ENCODE measurements around the gene SLC41A3. TPM values are rescaled to one million over a fixed set of nuclear protein-coding genes. Genes with fewer than 3 reads are reported as not detected.

The SLC41A3 gene
- total RNA-seq, 1 experiment from 2014 or later: 67.5 TPM

DNA sequence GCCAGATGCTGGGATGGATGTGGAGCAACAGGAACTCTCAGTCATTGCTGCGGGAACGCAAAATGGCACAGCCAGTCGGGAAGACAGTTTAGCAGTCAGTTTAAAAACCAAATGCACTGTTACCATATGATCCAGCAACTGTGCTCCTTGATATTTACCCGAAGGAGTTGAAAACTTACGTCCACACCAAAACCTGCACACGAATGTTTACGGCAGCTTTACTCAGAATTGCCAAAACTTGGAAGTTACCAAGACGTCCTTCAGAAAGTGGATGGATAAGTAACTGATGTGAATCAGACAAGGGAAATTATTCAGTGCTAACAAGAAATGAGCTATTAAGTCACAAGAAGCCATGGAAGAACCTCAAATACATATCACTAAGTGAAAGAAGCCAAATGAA is 36.1 kb upstream of the SLC41A3 start:
- DNase-seq (ENCODE audit: low read depth): no peak

- no peak for DNase-seq (ENCODE audit: low read depth)
These were observed 35.2 kb upstream of the SLC41A3 start for GRCh38 chr3:126119008-126119675.

DNA sequence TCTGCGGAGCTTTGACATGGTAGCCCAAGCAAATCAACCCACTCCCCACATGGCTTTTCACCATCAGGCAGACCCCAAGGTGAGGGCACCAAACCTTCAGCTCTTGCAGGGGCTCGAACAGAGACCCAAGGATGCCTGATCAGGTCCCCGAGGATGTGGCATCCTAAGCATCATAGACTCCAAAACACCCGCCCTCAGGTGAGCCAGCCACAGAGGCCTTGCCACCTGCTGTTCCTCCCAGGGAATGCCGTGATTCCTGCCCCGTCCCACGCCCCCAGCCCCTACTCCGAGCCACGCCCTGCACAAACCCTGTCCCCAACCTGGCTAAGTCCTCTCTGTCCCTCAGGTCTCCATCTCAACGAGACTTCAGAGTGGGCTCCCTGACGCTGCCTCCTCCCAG is 34.7 kb upstream of the SLC41A3 start:
- no peak for DNase-seq (ENCODE audit: low read depth)

DNA sequence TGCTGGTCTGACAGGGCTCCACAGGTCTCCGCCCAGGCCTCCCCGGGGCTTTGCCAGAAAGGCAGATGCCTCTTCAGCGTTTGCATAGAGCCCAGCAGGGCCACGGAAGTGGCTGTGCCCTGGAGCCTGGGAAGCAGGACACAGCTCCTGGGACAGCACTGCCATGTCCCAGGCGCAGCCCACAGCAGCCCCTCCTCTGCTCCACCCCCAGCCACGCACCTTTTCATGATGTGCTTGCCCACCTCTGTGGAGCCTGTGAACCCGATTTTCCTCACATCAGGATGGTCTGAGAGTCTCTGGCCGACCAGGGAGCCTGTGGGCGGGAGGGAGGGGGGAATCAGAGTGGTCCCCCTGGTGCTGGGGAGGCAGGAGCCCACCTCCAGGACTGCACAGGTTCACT is 33.9 kb upstream of the SLC41A3 start:
- DNase-seq (ENCODE audit: low read depth): no peak

DNA sequence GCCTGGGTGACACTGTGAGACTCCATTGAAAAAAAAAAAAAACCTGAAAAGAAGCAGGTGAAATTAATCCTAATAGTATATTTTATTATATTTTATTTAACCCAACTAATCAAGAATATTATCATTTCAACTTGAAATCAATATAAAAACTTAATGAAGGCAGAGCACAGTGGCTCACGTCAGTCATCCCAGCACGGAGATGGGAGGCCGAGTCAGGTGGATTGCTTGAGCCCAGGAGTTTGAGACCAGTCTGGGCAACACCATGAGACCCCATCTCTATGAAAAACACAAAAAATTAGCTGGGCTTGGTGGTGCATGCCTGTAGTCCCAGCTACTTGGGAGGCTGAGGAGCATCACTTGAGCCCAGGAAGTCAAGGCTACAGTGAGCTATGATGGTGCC is 33.3 kb upstream of the SLC41A3 start:
- no peak for DNase-seq (ENCODE audit: low read depth)

DNA sequence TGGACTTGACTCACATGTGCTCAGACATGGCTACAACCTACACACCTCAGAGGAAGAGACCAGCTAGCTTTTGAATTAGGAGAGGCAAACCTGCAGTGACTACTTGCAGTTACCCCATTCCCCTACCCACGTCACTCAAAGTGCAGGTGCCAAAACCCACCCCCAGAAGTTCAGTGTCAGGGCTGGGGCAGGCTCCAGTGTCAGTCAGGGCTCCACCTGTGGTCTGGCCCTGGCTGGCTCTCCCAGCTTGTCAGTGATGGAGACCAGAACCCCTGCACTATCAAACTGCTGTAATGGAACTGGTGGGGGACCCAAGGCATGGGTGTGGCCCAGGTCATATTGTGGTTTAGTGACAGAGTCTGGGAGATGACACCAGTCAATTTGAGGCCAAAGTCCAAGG is 32.6 kb upstream of the SLC41A3 start:
- no peak for DNase-seq (ENCODE audit: low read depth)

- no peak for DNase-seq (ENCODE audit: low read depth)
These were observed 30.8 kb upstream of the SLC41A3 start for GRCh38 chr3:126114443-126115386.

GRCh38 chr3:126113733-126114442 is 30.0 kb upstream of the SLC41A3 start:
- DNase-seq (ENCODE audit: low read depth): no peak

GRCh38 chr3:126113238-126113555 is 29.3 kb upstream of the SLC41A3 start:
- DNase-seq (ENCODE audit: low read depth): no peak

GRCh38 chr3:126112531-126113237 is 28.8 kb upstream of the SLC41A3 start:
- no peak for DNase-seq (ENCODE audit: low read depth)

DNA sequence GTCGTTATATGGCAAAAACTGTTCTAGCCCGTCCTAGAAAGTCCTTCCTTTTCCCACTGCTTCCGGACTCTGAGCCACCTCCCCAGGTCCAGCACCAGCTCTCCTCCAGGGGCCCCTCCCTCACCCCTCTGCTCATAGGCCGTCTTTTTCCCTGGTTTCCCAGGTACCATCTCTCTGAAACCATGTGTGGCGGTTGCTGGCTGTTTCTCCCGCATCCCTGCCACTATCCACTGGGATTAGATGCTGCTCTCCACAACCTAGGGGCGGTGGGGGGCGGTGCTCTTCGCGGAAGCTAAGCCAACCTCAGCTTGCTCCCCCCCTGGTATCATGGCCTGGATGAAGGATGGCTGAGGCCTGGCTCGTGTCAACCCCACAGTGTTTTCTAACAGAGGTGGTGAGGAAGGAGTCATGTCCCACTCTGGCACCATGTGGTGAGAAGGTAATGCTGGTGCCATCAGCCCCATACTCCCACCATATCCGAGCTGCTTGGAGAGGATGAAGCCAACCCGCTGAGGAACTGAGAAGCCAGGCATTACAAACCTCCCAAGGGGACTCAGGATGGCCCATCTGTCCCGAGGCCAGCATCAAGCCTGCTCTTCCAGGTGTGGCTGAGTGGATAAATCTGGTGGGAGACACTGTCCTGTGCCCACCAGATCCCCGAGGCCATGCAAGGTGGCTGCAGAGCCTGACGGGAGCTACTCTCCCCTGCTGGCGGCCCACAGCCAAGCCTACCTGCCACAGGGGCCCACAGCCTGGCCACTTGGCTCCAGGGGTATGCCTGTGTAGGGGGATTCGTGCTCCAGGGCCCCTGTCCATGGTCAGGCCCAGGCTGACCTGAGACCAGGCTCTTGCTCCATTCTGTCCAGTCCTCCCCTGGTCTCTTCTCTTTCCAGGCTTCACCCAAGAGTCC is 27.9 kb upstream of the SLC41A3 start:
- no peak for DNase-seq (ENCODE audit: low read depth)

DNA sequence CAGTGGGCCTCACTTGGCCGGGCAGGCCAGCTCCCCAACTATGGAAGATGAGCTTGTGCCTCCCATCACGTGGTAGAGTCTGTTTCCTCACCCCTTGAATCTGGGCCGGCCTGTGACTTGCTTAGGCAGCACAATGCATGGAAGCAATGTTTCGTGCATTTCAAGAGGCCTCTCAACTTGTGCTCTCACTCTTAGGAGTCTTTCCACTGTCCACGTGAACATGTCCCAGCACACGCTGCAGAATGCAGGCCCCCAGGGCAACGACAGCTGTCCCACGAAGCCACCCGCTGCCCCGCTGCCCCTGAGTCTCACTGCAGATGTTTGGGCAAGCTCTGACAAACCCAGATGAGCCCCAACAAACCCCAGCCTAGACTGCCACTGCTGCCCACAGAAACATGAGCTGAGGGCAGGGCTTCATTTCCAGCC is 27.2 kb upstream of the SLC41A3 start:
- DNase-seq (ENCODE audit: low read depth): no peak

GRCh38 chr3:126110431-126111125 is 26.7 kb upstream of the SLC41A3 start:
- no peak for DNase-seq (ENCODE audit: low read depth)

DNA sequence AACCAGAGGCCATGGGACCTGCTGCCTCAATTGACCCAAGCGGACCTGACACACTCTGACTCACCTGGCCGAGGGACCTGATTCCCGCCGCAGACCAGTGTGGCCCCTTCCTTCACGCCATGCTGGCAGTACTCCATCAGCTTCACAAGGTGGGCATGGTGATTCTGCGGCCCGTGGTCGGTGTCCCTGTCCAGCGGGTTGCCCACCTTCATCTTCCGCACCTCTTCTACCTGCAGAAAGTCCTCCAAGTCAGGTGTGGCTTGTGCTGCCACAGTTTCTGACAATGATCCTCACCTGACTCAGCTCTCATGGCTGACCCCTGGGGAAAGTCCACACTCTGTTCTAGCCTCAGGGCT is 25.9 kb upstream of the SLC41A3 start:
- no peak for DNase-seq (ENCODE audit: low read depth)

GRCh38 chr3:126109146-126109879 is 25.4 kb upstream of the SLC41A3 start:
- DNase-seq (ENCODE audit: low read depth): no peak

DNA sequence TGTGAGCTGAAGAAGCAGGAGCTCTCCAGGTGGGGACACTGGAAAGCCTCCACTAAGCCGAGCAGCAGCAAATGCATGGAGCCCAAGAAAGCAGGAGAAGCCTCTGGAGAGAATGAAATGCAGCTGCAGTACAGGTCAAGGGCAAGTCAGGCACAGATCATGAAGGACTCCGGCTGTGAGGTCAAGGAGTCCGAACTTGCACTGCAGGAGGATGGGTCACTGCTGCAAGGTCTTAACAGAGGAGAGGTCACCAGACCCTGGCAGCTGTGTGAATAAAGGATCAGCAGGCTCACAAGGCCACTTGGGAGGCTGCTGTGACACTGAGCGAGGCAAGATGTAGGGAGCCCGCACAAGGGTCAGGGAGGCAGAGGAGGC is 24.7 kb upstream of the SLC41A3 start:
- no peak for DNase-seq (ENCODE audit: low read depth)

DNA sequence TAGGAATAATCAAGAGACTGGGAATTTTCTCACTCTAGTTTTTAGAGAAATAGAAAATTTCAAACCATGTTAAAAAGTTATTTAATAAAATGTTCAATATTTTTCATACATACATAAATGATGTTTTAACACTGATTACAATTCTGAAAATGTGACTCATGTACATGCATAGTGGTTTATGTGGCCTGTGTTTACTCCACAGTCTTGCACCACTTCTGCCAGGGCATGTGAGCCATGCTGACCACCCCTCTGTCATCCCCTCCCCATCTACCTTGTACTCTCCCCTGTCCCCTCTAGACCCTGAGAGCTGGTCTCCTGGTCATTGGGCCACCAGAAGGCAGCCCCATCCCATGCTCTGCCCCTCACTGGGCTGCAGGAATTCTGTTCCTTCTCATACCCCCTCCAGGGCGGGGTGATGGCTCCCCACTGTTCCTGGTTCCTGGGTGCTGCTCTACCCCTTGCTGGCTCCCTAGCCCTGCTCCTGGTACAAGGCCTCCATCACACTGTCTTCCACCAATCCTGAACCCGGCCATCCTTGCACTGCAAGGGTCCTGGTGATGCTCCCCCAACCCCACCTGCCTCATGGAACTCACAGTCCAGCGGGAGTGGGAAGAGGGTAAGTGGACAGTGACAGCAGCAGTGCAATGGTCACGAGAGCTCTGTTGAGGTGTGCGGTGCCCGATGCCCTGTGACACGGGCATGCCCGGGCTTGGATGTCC is 24.2 kb upstream of the SLC41A3 start:
- DNase-seq (ENCODE audit: low read depth): no peak

DNA sequence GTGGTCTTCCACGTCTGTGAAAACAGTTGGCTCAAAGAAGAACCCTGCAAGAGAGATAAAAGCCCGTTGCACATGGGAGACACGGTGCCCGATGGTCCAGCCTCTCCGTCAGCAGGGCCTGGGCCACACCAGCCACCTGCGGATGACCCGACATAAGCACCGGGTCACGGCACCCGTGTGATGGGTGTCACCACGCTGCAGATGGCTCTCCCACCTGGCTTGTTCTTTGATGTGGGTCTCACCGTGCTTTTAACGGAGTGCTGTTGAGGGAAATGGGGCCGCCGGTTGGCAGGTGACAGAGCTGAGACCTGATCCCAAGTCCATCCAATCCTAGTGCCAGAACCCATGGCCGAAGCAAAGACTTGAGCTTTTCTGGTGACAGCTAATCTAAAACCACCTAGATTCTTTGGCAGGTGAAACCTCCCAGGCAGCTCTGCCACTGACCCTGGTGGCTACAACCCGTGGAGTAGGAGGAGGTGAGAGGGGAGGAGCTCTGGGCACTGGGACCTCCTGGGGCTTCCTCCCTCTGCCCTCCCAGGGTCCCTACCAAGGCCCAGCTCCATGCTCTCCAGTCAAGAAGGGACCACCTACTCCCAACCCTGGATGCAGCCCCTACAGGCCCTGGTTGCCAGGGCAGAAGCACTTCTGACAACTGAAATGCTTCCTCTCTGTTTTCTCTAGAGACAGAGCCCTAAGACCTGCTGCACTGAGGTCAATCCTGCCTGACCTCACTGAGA is 23.4 kb upstream of the SLC41A3 start:
- no peak for DNase-seq (ENCODE audit: low read depth)
